BE2C (cell line): ENCODE measurements around the gene DHRS7B.

ENCODE experiments used
- DNase-seq: peaks from one replicate; pipeline ENCODE4 v3.0.0-alpha.2; 2020
- H3K27me3 ChIP-seq: fragments of 250-450 bp; sonication (Bioruptor Pico); 2 replicates; pipeline ENCODE4 v1.5.1; 2020; ENCODE audit warnings: mild to moderate bottlenecking
- H3K36me3 ChIP-seq: fragments of 250-450 bp; sonication (Bioruptor Pico); 2 replicates; pipeline ENCODE4 v1.5.1; 2020; ENCODE audit warnings: mild to moderate bottlenecking
- H3K4me1 ChIP-seq: fragments of 250-450 bp; sonication (Bioruptor Pico); 2 replicates; pipeline ENCODE4 v1.5.1; 2020
- H3K4me3 ChIP-seq: 2 replicates; pipeline ENCODE4 v1.5.1; 2011; ENCODE audit warnings: low read depth, low read length
- H3K9me3 ChIP-seq: fragments of 250-450 bp; sonication (Bioruptor Pico); 2 replicates; pipeline ENCODE4 v1.5.1; 2020
- TF ChIP-seq, protein P1 (sequence below): IDR thresholded peaks from 2 replicates; pipeline ENCODE4 v1.5.1; 2012; ENCODE audit warnings: mild to moderate bottlenecking, low read depth, low read length

Gene DHRS7B

GRCh38 chr17:21146362-21147015 is 19.7 kb downstream of the DHRS7B start:
- TF ChIP-seq, protein P1, sequence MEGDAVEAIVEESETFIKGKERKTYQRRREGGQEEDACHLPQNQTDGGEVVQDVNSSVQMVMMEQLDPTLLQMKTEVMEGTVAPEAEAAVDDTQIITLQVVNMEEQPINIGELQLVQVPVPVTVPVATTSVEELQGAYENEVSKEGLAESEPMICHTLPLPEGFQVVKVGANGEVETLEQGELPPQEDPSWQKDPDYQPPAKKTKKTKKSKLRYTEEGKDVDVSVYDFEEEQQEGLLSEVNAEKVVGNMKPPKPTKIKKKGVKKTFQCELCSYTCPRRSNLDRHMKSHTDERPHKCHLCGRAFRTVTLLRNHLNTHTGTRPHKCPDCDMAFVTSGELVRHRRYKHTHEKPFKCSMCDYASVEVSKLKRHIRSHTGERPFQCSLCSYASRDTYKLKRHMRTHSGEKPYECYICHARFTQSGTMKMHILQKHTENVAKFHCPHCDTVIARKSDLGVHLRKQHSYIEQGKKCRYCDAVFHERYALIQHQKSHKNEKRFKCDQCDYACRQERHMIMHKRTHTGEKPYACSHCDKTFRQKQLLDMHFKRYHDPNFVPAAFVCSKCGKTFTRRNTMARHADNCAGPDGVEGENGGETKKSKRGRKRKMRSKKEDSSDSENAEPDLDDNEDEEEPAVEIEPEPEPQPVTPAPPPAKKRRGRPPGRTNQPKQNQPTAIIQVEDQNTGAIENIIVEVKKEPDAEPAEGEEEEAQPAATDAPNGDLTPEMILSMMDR, result no peak
- Histone ChIP-seq H3K4me3 (no peak overlapping the region), H3K27me3 (no peaks in the 10 kb centered on the region), H3K36me3 (no peaks in the 10 kb centered on the region), H3K4me1 (no peaks in the 10 kb centered on the region), H3K9me3 (no peaks in the 10 kb centered on the region)
- DNase-seq, result no peak

DNA sequence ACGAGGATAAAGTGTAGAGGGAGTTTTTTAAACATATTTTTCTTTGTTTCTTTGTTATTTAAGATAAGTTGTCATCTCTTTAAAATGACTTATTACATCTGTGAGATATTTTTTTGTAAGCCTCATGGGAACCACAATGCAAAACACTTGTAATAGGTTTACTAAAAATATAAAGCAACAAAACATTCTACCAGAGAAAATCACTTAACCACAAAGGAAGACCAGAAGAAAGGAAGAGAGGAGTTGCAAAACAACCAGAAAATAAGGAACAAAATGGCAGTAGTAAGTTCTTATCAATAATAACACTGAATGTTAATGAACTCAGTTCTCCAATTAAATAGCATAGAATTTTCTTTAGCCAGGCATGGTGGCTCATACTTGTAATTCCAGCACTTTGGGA is 22.9 kb downstream of the DHRS7B start:
- Histone ChIP-seq H3K9me3 (no peaks in the 10 kb centered on the region), H3K27me3 (no peaks in the 10 kb centered on the region), H3K36me3 (no peaks in the 10 kb centered on the region), H3K4me3 (no peak overlapping the region), H3K4me1 (no peaks in the 10 kb centered on the region)
- TF ChIP-seq, protein P1, result no peak
- no peak for DNase-seq

DNA sequence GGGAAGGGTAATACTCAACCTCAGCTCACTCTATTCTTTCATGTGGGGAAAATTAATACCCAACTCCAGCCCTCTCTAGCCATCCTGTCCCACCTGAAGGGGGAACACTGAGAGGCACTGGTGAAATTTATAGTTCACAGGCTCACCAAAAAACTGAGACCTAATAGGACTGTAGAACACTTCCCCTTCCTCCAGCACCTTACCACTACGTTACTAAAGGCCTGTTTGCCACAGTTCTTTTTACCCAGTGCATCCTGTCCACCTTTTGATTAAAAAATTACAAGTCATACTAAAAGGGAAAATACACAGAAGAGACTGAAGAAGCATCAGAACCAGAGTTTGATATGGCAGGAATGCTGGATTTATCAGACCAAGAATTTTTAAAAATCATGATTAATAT is 26.0 kb downstream of the DHRS7B start:
- Histone ChIP-seq H3K4me1 (no peaks in the 10 kb centered on the region), H3K36me3 (no peaks in the 10 kb centered on the region), H3K27me3 (no peaks in the 10 kb centered on the region), H3K4me3 (no peak overlapping the region), H3K9me3 (no peaks in the 10 kb centered on the region)
- DNase-seq, result no peak
- TF ChIP-seq, protein P1, result no peak

DNA sequence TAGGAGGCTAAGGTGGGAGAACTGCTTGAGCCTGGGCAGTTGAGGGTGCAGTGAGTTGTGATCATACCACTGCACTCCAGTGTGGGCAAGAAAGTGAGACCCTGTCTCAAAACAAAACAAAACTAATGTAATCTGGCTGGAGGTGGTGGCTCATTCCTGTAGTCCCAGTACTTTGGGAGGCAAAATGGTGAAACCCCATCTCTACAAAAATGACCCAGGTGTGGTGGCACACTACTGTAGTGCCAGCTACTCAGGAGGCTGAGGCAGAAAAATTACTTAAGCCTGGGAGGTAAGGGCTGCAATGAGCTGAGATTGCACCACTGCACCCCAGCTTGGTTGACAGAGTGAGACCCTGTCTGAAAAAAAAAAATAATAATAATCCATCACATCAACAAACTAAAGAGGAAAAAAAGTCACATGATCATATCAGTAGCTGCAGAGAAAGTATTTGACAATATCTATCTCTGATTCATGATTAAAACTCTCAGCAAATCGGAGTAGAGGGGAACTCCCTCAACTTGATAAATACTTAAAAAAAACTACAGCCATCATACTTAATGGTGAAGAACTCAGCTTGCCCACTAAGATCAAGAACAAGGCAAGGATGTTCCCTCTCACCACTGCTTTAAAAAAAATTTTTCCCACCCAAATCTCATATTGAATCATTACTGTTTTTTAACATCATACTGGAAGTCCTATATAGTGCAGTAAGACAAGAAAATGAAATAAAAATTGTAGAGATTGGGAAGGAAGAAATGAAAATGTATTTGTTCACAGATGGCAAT is 31.0 kb downstream of the DHRS7B start:
- no peaks in the 10 kb centered on the region for H3K4me1 ChIP-seq
- no peaks in the 10 kb centered on the region for H3K9me3 ChIP-seq
- H3K4me3 ChIP-seq, result no peak overlapping the region
- TF ChIP-seq, protein P1, result no peak
- no peaks in the 10 kb centered on the region for H3K36me3 ChIP-seq
- no peaks in the 10 kb centered on the region for H3K27me3 ChIP-seq
- DNase-seq, result no peak

DNA sequence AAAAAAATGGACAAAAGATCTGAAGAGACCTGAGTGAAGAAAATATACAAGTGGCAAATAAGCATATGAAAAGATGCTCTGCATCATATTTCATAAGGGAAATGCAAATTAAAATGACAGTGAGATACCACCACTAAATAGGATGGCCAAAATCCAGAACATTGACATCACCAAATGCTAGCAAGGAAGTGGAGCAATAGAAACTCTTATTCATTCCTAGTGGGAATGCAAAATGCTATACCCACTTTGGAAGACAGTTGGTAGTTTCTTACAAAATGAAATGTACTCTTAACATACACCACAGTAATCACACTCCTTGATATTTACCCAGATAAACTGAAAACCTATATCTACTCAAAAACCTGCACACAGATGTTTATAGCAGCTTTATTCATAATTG is 33.6 kb downstream of the DHRS7B start:
- DNase-seq, result no peak
- Histone ChIP-seq H3K27me3 (no peaks in the 10 kb centered on the region), H3K4me3 (no peak overlapping the region), H3K4me1 (no peaks in the 10 kb centered on the region), H3K36me3 (no peaks in the 10 kb centered on the region), H3K9me3 (no peaks in the 10 kb centered on the region)
- TF ChIP-seq, protein P1, result no peak
